Stimulated activated CD4-positive, alpha-beta T cell treated with anti-CD3 and anti-CD28 coated beads, Interleukin-15, amount 100 ng/mL, for 24 hours (primary cell): ENCODE measurements around the gene TAS2R60.
"Not testable (repeated sequence)": the region's sequence is repeated elsewhere in the genome, so short reads cannot be mapped to it uniquely, and the experiment has no call there.

ENCODE experiments used
- DNase-seq: peaks from one replicate; pipeline ENCODE4 v3.0.0-alpha.2; 2020

The TAS2R60 gene

GRCh38 chr7:143479055-143479766, 36.0 kb downstream of the TAS2R60 start:
- DNase-seq: no peak

GRCh38 chr7:143480501-143480900, 37.2 kb downstream of the TAS2R60 start:
- no peak for DNase-seq

- DNase-seq: no peak
Measured at GRCh38 chr7:143484119-143484518, 40.9 kb downstream of the TAS2R60 start.

- no peak for DNase-seq
Measured at GRCh38 chr7:143485094-143485493, 41.8 kb downstream of the TAS2R60 start.

- DNase-seq: no peak
Measured at GRCh38 chr7:143485500-143485899, 42.2 kb downstream of the TAS2R60 start.

GRCh38 chr7:143486266-143486665, 43.0 kb downstream of the TAS2R60 start:
- not testable (repeated sequence) for DNase-seq

- no peak for DNase-seq
Measured at GRCh38 chr7:143487061-143487460, 43.8 kb downstream of the TAS2R60 start.

GRCh38 chr7:143487566-143487965, 44.3 kb downstream of the TAS2R60 start:
- DNase-seq: no peak

- no peak for DNase-seq
Measured at GRCh38 chr7:143490717-143491306, 47.6 kb downstream of the TAS2R60 start.

- no peak for DNase-seq
Measured at GRCh38 chr7:143492043-143492471, 48.8 kb downstream of the TAS2R60 start.

GRCh38 chr7:143492799-143493739, 49.8 kb downstream of the TAS2R60 start:
- no peak for DNase-seq

- DNase-seq: no peak
Measured at GRCh38 chr7:143493751-143494150, 50.5 kb downstream of the TAS2R60 start.
